ENCODE measurements around the gene TLX2. TPM values are rescaled to one million over a fixed set of nuclear protein-coding genes. Genes with fewer than 3 reads are reported as not detected.
A peak's percentile ranks its signal among the peaks of the same experiment; 100 is the strongest.
"Not testable (repeated sequence)": the region's sequence is repeated elsewhere in the genome, so short reads cannot be mapped to it uniquely, and the experiment has no call there.

Gene TLX2
- total RNA-seq (2014; rRNA removed), result 3.1 and 3.4 TPM in 2 replicates
- percentile 26 among the genes with signal in this experiment for Bru-seq, nascent RNA
- BruChase-seq, experiment 1, labeled RNA remaining after a 6-hour chase, result percentile 24 among the genes with signal in this experiment
- BruChase-seq, experiment 2, labeled RNA remaining after a 2-hour chase, result percentile 22 among the genes with signal in this experiment
- long read RNA-seq, partial matches to known transcripts, result 0 of 1 reads
- long read RNA-seq, other reads (novel, unspliced or antisense), result 0 of 1 reads

DNA sequence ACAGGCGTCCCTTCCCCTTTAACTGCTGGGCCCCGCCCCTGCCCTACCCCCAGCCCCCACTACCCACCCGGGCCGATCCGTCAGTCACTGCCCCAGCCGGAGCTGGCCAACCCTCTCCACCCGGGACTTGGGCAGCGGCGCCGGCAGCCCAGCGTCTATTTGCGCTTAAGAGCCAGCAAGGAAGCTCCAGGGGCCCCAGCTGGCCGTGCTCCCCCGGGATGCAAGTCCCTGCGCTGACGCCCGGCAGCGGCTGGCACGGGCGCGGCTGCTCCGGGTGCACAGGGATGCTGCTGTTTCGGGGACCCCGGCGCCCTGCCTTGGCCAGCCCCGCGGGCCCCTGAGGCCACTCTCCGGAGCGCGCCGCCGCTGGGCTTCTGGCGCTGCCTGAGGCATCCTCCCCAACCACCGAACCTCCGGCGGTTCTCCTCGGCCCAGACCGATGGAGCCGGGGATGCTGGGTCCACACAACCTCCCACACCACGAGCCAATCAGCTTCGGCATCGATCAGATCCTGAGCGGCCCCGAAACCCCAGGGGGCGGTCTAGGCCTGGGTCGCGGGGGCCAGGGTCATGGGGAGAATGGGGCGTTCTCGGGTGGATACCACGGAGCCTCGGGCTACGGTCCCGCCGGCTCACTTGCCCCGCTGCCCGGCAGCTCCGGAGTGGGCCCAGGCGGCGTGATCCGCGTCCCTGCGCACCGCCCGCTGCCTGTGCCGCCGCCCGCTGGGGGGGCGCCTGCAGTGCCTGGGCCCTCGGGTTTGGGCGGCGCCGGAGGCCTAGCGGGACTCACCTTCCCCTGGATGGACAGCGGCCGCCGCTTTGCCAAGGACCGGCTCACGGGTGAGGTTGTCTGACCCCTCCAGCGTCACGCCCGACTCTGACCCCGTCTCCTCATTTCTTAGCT, at the start of gene TLX2:
Gene TLX2 (plus strand): TSS at position 83 of the 903 bp plus-strand sequence. CDS start 357 bp downstream, at position 440.
- H3K4me3 ChIP-seq (ENCODE audit: low read length), result peak within 1 kb of the TSS; percentile 69
- DNase-seq (peak; percentile 33), ATAC-seq (peak; percentile 63)
- H3K36me3 ChIP-seq (ENCODE audit: low read depth, low read length), result no peaks in the 10 kb centered on the region
- no peaks in the 10 kb centered on the region for H3F3A ChIP-seq (ENCODE audit: low read length, unreplicated experiment)
- H3K27me3 ChIP-seq (ENCODE audit: low read length), result no peaks in the 10 kb centered on the region
- H2AFZ ChIP-seq (ENCODE audit: low read length), result peak within 1 kb of the TSS; percentile 91
- BruUV-seq (replicated peaks), result no TSS peak
- no peak within 1 kb of the TSS for H3K27ac ChIP-seq (ENCODE audit: low read length)
- no peaks in the 10 kb centered on the region for H3K9me2 ChIP-seq (replicated peaks; ENCODE audit: low read length)
- intact Hi-C loops (cut with micrococcal nuclease), result no loop called here
- no peaks in the 10 kb centered on the region for H3K79me2 ChIP-seq (ENCODE audit: low read length)
- H4K20me1 ChIP-seq (ENCODE audit: low read length), result no peaks in the 10 kb centered on the region
- TF ChIP-seq EZH2 (IDR thresholded peaks at IDR 0.05; ENCODE audit: low read length, unreplicated experiment) (no peak), EZH2phosphoT487 (IDR thresholded peaks at IDR 0.05; ENCODE audit: borderline replicate concordance, low read length) (no peak)
- TF ChIP-seq, protein P1, sequence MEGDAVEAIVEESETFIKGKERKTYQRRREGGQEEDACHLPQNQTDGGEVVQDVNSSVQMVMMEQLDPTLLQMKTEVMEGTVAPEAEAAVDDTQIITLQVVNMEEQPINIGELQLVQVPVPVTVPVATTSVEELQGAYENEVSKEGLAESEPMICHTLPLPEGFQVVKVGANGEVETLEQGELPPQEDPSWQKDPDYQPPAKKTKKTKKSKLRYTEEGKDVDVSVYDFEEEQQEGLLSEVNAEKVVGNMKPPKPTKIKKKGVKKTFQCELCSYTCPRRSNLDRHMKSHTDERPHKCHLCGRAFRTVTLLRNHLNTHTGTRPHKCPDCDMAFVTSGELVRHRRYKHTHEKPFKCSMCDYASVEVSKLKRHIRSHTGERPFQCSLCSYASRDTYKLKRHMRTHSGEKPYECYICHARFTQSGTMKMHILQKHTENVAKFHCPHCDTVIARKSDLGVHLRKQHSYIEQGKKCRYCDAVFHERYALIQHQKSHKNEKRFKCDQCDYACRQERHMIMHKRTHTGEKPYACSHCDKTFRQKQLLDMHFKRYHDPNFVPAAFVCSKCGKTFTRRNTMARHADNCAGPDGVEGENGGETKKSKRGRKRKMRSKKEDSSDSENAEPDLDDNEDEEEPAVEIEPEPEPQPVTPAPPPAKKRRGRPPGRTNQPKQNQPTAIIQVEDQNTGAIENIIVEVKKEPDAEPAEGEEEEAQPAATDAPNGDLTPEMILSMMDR (conservative IDR thresholded peaks at IDR 0.05; ENCODE audit: low read depth, low read length), result no peak
- H3K4me2 ChIP-seq (ENCODE audit: low read length), result peak within 1 kb of the TSS; percentile 82
- ChIA-PET POLR2A (ENCODE audit: unreplicated experiment) (no interaction called here), CTCF (interaction anchor here (0.5 to 0.8 kb wide), 2 partner anchors 31 to 40 kb away, joined by 7 read pairs; no protein-coding TSS in a partner anchor)
- no peaks in the 10 kb centered on the region for H3K9me3 ChIP-seq (ENCODE audit: low read length)
- H3K9ac ChIP-seq (ENCODE audit: low read length), result peak within 1 kb of the TSS; percentile 33; the same call in 1 of the 2 replicates
- 0 out of 2 replicates have a peak, but pooled peaks cover 3% of the 10 kb centered on the region for H3K4me1 ChIP-seq (ENCODE audit: insufficient read depth, low read length)

DNA sequence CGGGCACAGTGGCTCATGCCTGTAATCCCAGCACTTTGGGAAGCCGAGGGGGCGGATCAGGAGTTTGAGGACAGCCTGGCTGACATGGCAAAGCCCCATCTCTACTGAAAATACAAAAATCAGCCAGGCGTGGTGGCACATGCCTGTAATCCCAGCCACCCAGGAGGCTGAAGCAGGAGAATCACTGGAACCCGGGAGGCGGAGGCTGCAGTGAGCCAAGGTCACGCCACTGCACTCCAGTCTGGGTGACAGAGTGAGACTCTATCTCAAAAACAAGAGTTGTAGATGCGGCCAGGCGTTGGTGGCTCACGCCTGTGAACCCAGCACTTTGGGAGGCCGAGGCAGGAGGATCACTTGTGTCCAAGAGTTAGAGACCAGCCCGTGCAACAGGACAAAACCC, 43.5 kb upstream of the TLX2 start:
- POLR2A ChIA-PET (ENCODE audit: unreplicated experiment), result interaction anchor here (0.6 kb wide), 1 partner anchor 466 kb away, joined by 3 read pairs; no protein-coding TSS in a partner anchor
- H3K4me3 ChIP-seq (ENCODE audit: low read length); H3K9me2 ChIP-seq (replicated peaks; ENCODE audit: low read length); H3K4me2 ChIP-seq (ENCODE audit: low read length); H3K27ac ChIP-seq (ENCODE audit: low read length); intact Hi-C loops (cut with micrococcal nuclease); H4K20me1 ChIP-seq (ENCODE audit: low read length); ATAC-seq; H3K9ac ChIP-seq (ENCODE audit: low read length); H2AFZ ChIP-seq (ENCODE audit: low read length); H3K36me3 ChIP-seq (ENCODE audit: low read depth, low read length); DNase-seq; H3K9me3 ChIP-seq (ENCODE audit: low read length); H3K27me3 ChIP-seq (ENCODE audit: low read length); CTCF ChIA-PET; BruUV-seq (replicated peaks): not testable (repeated sequence)
- peaks cover 10% of the 10 kb centered on the region for H3F3A ChIP-seq (ENCODE audit: low read length, unreplicated experiment)
- peaks cover 14% of the 10 kb centered on the region for H3K4me1 ChIP-seq (ENCODE audit: insufficient read depth, low read length)
- peaks cover 14% of the 10 kb centered on the region for H3K79me2 ChIP-seq (ENCODE audit: low read length)

DNA sequence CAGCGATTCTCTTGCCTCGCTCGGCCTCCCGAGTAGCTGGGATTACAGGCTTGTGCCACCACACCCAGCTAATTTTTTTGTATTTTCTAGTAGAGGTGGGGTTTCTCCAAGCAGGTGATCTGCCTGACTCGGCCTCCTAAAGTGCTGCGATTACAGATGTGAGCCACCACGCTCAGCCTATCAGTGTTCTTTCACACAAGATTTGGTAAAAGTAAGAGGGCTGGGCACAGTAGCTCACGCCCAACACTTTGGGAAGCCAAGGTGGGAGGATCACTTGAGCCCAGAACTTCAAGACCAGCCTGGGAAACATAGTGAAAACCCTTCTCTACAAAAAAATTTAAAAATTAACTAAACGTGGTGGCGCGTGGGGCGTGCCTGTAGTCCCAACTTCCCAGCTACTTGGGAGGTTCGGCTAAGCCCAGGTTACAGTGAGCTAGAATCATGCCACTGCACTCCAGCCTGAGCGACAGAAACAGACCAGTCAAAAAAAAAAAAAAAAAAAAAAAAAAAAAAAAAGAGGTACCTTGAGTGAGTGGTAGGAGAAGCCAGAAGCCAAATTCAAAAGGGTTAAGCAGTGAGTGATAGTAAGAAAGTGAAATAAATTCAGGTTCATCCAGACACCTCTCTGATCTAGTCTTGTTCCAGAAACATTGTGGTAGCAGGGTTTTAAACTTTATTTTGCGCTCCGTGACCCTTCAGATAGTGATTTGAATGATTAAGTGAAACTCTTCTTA, 42.8 kb upstream of the TLX2 start:
- POLR2A ChIA-PET (ENCODE audit: unreplicated experiment), result interaction anchor here (0.6 to 0.7 kb wide), 2 partner anchors 41 to 467 kb away, joined by 3 to 21 read pairs; no protein-coding TSS in a partner anchor
- Histone ChIP-seq H3K4me3 (ENCODE audit: low read length) (peak overlapping the region; percentile 79), H3K9me3 (ENCODE audit: low read length) (no peaks in the 10 kb centered on the region), H2AFZ (ENCODE audit: low read length) (peak overlapping the region; percentile 89), H3K79me2 (ENCODE audit: low read length) (peaks cover 9% of the 10 kb centered on the region), H3K9ac (ENCODE audit: low read length) (peak overlapping the region; percentile 84), H3K9me2 (replicated peaks; ENCODE audit: low read length) (no peaks in the 10 kb centered on the region), H3F3A (ENCODE audit: low read length, unreplicated experiment) (peaks cover 10% of the 10 kb centered on the region), H3K27me3 (ENCODE audit: low read length) (no peaks in the 10 kb centered on the region), H3K27ac (ENCODE audit: low read length) (peak overlapping the region; percentile 80), H3K4me1 (ENCODE audit: insufficient read depth, low read length) (peaks cover 14% of the 10 kb centered on the region), H3K36me3 (ENCODE audit: low read depth, low read length) (peaks cover 8% of the 10 kb centered on the region), H3K4me2 (ENCODE audit: low read length) (peak overlapping the region; percentile 82), H4K20me1 (ENCODE audit: low read length) (no peaks in the 10 kb centered on the region)
- TF ChIP-seq, protein P1 (conservative IDR thresholded peaks at IDR 0.05; ENCODE audit: low read depth, low read length), result no peak
- TF ChIP-seq EZH2 (IDR thresholded peaks at IDR 0.05; ENCODE audit: low read length, unreplicated experiment), result no peak
- TF ChIP-seq EZH2phosphoT487 (IDR thresholded peaks at IDR 0.05; ENCODE audit: borderline replicate concordance, low read length), result no peak
- CTCF ChIA-PET, result no interaction called here
- intact Hi-C loops (cut with micrococcal nuclease), result no loop called here
- DNase-seq (no peak), ATAC-seq (peak; percentile 4; the same call in 1 of the 2 replicates)
- no TSS peak for BruUV-seq (replicated peaks)
